ENCODE measurements around the gene PTPRN2.

Gene PTPRN2

DNA sequence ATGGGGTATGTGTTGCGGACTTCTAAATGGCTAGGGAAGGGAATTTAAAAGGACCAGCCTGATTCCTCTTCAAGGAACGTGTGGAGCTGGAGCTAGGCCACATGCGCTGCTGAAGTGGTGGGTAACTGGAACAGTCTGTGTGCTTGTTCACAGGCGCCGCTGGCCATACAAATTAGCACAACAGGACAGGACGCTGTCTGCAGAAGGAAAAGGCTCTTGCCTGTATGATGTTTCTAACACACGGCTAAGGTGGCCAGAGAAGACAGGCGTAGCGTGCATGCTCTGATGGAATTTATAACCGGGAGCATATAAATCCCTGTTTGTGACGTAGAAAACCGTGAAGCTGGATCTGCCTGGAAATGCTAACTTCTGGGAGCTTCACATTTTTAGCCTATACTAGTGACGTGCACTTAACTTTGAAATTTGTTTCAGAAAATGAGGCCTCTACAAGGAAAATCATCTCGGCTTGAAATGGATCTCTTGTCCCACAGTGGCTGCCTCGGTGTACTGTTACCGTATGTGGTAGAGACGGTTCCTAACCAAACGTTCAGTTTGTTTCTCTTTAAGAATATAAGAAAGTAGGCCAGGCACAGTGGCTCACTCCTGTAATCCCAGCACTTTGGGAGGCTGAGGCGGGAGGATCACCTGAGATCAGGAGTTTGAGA, 569.4 kb downstream of the PTPRN2 start:
- no peak for DNase-seq (ENCODE audit: low read depth, low spot score)

DNA sequence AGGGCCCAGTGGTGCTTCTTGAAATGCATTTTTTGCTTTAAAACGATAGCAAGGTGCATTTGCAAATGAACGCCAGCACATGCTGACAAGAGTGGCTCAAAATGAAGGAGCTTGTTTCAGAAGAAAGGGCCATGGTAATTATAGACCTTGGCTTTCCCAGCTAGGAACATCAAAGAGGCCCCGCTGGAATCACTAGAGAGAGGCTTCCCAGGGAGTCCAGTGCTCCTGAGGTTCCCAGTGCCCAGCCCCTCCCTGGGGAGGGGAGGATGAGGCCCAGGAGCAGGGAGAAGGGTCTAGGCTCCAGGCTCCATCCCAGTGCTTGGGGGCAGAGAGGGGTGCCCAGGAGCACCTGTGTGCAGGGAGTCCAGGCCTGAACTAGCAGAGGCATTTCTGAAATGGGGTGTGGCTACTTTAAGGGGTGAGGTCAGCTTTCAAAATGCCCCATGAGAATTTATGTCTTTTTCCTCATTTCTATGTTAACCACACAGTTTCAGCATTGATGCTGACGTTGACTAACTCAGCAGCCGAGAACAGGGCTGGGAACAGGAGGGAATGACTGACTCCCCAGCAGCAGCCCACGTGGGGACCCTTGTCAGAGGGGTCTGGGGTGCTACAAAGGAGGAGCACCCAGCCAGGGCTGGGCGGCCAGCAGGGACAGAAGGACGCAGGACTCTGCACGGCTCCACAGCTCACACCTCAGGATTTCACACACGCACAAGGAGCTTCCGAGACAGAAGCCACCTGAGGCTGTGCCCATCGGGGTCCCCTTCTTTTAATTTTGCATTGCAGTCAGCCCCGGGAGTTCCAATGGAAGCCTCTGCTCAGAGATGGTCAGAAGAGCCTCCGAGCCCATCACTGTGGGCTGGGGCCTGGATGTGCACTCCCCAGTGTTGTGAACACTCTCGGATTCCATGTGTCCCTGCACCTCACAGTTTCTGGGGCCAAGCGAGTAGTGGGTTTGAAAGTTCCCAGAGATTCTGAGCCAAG, 570.2 kb downstream of the PTPRN2 start:
- DNase-seq (ENCODE audit: low read depth, low spot score): no peak

DNA sequence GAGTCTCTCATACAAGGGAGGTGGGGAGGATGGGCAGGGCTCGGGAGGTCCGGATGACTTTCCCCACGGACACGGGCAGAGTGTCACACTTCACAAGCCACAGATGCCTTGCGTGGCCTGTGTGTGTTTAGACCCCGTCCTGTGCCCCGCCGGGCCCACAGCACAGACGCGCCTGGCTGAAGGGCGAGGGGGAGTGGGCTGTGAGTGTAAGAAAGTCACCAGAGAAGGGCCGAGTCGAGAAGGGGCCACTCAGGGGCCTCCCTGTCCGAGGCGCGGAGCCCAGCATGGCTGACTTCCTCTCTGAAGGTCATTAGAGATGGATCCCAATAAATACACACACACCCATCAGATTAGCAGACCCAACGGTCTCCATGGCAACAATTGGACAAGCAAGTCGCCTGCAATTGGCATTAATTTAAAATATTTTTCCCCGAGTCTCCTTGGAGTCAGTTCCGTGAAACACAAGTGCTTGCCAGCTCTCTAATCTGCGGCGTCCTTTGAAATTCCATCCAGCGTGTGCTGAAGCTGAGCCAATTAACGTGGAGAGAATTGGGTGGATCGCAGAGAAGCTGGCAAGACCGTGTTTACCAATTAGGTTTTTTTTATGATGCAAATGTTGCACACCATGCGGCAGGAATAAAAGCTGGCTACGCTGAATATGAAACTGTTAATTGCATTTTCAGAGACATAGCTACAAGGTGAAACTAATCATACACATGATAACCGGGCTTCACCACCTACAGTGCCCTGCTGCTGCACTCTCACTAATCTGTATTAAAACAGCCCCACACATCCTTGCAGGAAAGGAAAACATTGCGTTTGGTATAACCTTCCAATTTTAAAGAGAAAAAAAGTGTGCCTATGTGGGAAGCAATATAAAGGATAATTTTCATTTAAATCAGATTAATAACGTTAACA, 571.2 kb downstream of the PTPRN2 start:
- no peak for DNase-seq (ENCODE audit: low read depth, low spot score)

DNA sequence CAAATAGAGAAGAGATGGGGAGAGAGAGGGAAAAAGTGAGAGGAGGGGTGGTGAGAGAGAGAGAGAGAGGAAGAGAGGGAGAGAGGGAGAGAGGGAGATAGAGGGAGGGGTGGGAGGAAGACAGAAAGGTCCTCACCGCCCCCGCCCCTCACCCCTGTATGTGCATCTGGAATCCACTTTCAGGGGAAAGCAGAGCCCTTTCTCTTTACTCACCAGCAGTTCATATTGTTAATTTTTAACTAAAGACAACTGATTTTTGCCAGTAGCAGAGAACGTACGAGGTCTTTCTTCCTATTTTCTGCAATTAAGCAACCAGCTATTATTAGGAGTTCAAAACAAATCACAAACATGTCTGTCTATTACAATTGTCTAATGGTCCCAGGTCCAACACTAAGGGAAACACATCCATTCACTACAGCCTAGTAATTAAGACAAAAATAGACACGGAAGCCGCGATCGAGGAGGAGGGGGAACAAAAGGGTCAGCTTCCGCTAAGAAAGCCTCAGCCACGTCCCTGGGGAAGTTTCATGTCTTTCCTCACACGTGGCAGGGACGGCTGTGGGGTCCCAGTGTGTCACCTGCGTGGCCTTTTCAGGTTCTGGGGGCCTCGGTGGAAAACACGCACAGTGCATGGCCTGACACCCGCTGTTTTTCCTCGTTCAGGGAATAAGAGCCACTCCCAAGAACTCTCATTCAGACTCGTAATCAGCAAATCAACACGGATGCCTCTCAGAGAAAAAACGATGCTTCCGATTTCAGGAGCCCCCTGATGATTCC, 572.0 kb downstream of the PTPRN2 start:
- no peak for DNase-seq (ENCODE audit: low read depth, low spot score)

DNA sequence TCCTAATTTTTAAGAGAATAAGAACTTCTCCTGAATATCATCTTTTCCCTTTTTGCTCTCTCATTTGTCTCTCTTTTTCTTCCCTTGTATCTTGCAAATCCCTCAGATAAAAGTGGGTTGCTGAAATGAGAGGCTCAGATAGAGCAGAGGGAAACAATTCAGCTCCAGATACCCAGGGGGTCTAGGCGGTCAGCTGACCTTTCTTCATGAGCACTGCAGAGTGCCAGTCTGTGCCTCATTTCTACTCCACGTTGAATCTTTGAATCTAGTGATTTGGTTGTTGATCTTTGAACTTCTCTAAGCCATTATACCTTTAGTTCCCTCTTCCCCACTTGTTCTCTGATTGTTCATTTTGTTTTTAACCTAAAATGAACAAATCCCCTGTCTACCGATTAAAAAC, 572.6 kb downstream of the PTPRN2 start:
- no peak for DNase-seq (ENCODE audit: low read depth, low spot score)

DNA sequence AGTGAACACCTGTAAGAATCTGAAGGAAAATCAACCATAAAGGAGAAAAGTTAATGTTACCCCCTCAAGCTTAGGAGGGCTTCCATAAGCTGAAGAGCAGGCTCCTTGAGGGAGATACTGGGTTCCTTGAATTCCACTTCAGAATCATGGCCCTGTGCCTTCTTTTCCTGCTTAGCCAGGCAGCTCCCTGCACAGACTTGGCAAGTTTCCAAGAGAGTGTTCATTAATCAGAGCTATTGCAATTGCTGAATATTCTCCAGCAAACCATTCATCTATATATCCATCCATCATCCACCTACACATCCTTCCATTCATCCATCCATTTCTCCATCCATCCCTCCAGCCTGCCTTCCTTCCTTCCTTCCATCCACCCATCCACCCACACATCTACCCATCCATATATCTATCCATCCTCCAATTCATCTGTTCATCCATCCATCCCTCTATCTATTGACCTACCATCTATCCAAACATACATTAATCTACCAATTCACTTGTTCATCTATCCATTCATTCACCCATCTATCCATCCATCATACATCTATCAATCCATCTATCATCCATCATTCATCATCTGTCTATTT, 574.4 kb downstream of the PTPRN2 start:
- no peak for DNase-seq (ENCODE audit: low read depth, low spot score)

DNA sequence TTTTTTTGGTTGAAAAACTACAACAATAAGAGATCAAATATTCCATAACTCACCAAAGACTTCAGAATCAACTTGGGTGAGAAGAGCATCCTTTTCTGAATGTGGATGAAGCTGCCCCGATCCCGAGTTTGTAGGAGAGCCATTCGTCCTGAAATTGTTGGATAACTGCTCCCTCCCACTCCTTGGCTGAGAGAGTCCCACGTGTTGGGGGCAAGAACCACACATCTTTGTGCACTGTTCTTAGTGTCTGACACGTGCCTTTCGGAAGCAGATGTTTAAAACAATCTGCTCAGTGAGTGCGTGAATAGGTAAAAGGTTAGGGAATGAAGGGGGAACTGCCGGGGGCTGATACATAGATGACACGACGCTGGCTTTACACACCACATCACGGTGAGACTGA, 575.7 kb downstream of the PTPRN2 start:
- no peak for DNase-seq (ENCODE audit: low read depth, low spot score)

DNA sequence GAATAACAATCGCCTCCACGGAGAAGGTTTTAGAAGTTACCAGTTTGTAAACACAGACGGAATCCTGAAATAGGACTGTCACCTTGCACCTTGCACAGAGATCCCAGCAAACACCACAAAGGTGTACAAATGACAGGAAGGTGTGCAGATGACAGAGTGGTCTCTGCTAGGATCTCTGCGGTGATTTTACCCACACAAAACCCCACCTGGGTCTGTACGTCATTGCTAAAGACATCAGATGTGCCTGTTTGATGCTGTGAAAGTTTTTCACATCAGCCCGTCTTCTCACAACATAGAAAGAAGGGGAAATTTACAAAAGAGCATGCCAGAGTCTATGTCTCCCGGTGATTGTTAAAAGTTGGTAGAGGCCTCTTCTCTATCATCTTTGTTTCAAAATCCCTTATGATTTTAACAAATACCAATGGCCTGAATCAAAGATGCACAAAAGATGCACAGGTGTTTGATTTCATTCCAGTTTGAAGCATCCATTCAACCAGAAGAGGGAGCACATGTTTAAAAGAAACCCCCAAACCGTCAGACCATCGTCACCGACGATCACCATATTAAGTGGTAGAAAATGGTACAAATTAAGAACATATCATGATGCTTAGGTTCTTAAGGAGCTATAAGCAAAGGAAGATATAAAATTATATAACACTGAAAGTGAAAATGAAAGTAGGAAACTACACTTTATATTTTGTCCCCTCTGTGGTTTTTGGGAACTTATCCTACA, 576.5 kb downstream of the PTPRN2 start:
- no peak for DNase-seq (ENCODE audit: low read depth, low spot score)

DNA sequence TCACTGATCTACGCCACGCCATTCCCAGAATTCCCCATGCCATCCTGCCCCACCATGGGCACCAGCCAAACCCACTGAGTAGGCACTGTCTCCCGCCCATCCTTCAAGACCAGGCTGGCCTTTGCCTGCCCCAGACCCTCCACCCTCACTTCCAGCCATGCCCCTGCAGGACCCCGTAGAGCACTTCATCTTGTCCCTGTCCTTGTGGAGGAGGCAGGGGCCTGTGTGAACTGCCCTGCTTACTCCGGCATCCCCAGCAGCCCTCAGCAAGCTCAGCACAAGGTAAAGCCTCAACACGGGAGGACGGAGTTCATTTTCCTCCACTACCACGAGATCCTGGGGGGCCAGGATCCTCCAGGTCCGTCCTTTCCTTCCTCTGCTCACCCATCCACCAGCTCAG, 577.7 kb downstream of the PTPRN2 start:
- DNase-seq (ENCODE audit: low read depth, low spot score): no peak

DNA sequence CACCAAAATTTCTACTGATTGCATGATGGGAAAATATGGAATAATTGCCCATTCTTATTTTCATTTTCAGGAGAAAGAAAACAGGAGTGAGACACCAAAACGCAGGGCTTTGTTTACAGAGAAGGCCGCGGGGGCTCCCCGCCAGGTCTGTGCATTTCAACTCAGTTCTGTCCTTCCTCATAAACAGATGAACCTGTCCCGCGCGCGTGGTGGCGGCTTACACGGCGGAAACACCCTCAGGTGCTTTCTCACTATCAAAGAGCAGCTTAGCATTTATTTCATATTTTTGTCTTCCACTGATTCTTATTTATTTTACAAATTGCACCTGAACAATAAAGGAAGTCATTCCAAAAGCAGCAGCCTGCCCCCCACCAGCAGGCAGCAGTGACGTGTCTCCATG, 579.4 kb downstream of the PTPRN2 start:
- DNase-seq (ENCODE audit: low read depth, low spot score): no peak

DNA sequence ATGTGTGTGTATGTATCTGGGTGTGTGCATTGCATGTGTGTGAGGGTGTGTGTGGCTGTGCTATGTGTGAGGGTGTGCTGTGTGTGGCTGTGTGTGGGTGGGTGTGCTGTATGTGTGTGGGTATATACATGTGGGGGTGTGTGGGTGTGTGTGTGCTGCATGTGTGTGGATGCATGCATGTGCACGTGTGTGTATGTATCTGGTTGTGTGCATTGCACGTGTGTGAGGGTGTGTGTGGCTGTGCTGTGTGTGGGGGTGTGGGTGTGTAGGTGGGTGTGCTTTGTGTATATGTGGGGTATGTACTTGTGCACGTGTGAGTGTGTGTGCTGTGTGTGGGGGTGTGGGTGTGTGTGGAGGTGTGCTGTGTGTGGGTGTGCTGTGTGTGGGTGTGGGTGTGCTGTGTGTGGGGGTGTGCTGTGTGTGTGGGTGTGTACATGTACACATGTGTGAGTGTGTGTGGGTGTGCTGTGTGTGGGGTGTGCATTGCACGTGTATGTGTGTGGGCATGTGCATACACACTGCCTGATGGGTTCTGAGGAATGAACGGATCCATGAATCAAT, 579.8 kb downstream of the PTPRN2 start:
- DNase-seq (ENCODE audit: low read depth, low spot score): no peak

DNA sequence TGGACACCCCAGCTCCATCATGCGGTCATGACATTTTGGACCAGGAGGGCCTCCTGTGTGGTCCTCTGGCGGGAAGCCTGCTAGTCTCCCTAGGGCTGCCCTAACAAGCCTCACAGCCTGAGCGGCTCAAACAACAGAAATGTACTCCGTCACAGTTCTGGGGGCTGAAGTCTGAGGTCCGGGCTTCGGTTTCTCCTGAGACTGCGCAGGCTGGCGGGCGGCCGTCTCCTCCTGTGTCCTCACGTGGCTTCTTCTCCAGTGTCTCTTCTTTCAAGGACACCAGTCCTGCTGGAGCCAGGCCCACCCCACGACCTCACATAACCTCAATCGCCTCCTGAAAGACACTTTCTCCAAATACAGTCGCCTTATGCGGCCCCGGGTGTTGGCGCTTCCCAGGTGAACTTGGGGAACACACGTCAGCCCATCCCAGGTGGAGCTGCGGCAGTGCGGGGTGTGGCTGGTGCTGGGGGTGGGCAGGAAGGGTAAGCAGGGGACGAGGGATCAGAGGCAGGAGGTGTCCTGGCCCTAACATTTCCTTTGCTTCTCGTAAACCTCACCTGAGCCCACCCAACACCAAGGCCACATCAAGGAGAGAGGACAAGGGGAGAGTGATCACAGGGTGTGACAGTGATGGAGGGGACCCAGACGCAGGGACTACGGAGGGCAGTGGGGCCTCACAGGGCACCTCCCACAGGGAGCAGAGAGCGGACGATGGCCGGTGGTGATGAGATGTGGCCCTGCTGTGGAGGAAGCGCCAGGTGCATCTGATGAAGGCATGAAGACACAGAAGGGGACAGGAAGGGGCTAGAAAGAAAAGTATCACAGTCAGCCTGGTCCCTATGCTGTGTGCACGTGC, 580.6 kb downstream of the PTPRN2 start:
- no peak for DNase-seq (ENCODE audit: low read depth, low spot score)

DNA sequence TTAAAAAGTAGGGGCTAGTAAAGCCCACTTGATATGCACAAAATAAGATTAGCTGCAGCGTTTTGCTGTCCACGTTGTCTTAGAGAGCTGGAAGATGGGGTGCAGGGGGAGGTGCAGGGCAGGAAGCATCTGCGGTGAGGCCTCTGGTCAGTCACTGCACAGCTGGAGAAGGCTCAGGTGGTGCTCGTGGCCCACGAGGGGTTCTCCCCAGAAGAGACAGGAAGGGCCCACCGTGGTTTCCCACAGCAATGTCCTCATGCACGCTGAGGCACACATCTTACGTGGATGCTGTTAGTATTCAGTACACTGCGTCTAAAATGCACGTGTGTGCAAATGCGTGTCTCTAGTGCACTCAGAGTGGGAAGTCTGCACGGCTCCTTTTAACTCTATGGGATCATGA, 582.1 kb downstream of the PTPRN2 start:
- DNase-seq (ENCODE audit: low read depth, low spot score): no peak

DNA sequence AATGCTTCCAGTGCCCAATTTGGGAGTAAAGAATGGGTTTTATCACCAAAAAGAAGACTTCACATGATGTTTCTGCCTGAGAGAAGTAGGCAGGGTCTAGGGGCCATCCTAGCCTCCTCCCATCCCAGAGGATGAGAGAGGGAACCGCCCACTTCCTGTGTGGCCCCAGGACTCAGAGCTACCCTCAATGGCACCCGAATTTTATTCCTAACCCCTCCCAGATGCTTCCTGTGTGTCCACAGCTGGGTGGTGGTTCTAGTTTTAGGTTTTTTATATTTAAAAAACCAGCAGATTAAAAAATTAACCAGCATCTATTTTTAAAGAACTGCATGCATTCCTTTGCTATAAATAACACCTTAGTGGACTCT, 583.5 kb downstream of the PTPRN2 start:
- no peak for DNase-seq (ENCODE audit: low read depth, low spot score)

DNA sequence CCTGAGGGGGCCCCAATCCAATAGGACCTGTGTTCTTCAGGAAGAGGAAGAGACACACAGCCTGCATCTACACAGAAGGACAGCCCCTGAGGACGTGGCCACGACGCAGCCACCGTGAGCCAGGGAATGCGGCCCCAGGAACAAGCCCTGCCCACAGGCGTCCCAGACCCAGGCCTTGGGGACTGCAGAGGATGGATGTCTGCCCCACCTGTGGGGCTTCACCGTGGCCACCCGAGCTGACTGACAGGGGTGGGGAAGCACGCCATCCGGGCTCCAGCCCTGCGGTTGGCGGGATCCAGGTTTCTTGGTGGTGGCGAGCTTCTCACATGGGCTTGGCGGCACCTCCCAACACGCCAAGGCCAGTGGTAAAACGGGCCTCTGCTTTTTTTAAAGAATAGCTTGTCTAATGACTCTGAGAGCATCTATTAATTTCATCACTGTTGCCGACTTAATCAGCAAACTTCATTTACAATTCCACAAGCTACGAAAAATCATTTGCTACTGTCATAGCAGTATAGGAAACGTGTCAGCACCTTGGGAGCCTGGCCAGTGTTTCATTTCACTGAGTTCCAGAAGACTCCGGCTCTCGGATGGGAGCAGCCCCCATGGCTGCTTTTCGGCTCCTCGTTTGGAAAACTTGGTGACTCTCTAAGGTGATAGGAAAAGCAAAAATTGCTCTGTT, 584.0 kb downstream of the PTPRN2 start:
- DNase-seq (ENCODE audit: low read depth, low spot score): no peak

DNA sequence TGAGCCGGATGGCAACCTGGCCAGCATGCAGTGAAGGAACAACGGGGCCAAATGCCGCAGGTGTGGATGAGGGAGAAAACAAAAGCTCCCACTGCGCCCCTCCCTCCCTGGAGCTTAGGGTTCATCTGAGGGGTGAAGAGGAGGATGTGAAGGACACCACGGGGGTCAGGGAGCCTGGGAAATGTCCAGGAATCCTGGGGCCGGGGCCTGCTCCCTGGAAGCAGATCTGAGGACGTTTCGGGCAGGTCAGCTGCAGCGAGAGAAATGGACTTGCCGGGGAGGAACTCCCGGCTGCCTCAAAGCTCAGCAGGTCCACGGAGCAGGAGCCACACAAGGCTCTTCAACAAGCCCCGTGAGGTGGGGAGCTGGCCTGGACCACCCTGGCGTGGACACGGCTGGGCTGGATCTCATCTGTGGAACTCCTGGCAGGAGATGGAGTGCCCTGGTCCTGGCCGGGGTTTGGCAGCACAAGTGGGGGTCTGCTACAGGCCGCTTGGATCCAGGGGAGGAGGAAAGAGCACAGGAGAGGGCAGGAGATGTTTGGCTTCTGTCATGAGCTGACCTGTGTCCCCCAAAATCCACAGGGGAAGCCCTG, 585.0 kb downstream of the PTPRN2 start:
- DNase-seq (ENCODE audit: low read depth, low spot score): no peak

DNA sequence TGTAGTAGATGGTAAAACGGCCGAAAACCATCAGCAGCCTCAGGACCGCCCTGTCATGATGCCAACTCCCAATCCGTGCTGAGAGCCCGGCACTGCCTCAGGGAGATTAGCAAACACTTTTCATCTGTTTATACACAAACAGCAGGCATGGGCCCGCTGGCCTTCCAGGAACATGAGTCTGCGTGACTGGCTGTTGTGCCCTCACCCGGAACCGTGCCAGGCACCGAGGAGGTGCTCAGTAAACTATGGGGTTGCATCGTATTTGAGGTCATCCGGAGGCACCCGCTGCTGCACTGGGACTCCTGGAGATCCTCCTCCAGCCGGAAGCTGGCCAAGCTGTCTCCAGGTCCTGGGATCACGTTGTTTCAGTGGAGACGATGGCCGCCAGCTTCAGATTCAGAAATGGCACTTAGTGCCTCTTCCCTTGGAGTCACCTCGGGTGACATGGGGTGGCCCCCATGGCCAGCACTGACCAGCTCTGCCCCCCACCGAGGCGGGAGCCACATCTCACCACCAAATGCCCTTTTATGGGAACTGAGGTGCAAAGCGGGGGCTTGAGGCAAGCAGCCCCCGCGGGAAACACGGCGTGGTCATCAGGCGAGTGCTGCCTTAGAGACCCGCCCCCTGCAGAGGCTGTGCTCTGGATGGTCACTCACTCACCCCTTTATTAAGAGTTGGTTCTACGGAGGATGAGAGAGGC, 585.9 kb downstream of the PTPRN2 start:
- DNase-seq (ENCODE audit: low read depth, low spot score): no peak

Data from smooth muscle cell of the brain vasculature (primary cell).